GM06990 (cell line): ENCODE measurements around the gene EMILIN3.
"Not testable (repeated sequence)": the region's sequence is repeated elsewhere in the genome, so short reads cannot be mapped to it uniquely, and the experiment has no call there.

Experiments used
- DNase-seq: peaks from one replicate; pipeline ENCODE4 v3.0.0-alpha.2; 2011; ENCODE audit not compliant: insufficient read length; ENCODE audit errors: extremely low read depth
- H3K27me3 ChIP-seq: replicated peaks from 2 replicates; pipeline ENCODE4 v1.6.0; 2011; ENCODE audit warnings: low read length; ENCODE audit not compliant: control insufficient read depth, insufficient read depth
- H3K36me3 ChIP-seq: 2 replicates; pipeline ENCODE4 v1.5.1; 2011; ENCODE audit warnings: low read length; ENCODE audit not compliant: control insufficient read depth, insufficient read depth
- H3K4me3 ChIP-seq: replicated peaks from 2 replicates; pipeline ENCODE4 v1.5.1; 2011; ENCODE audit warnings: low read depth, mild to moderate bottlenecking, control low read depth, low read length
- CTCF ChIP-seq: IDR thresholded peaks from 2 replicates; pipeline ENCODE4 v1.5.1; 2011; ENCODE audit warnings: low read length, control low read depth, mild to moderate bottlenecking, inconsistent platforms; ENCODE audit not compliant: insufficient read depth, poor library complexity, severe bottlenecking

The EMILIN3 gene

DNA sequence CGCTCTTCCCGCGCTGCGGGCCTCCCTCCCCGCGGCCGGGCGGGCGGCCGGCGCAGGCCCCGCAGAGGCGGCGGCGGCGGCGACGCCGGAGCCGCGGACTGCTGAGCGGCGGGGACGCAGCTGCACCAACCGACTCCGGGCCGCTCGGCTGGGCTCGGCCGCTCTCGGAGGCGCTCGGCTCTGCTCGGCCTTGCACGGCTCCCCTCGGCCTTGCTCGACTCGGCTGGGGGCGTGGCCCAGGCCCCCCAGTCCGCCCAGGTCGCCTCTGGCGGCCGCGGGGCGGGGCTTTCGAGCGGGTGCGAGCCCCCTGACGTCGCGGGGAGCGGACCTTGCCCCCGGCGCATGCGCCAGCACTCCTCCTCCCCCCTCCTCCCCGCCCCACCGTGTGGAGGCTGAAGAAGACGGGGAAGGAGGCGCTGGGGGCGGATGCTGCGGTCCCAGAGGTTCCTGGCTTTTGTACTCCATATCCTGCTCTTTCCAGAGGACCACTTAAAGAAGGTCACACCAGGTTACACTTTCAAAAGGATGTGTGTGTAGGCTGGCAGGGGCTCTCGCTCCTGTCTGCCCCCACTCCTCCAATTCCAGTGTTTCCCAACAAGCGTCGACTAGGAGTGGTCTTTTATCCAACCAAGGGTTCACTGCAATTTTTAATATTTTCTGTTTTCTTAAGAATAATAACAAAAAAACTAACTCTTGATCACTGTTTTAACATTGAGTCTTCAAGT is 48.9 kb downstream of the EMILIN3 start, which contains the start of gene ZHX3:
Gene ZHX3 (minus strand): TSS at position 186 of the 725 bp plus-strand sequence. CDS start 112,815 bp downstream, outside the sequence.
- H3K36me3 ChIP-seq, result no peaks in the 10 kb centered on the region
- no peak for TF ChIP-seq CTCF
- H3K4me3 ChIP-seq, result peak within 1 kb of the TSS; percentile 67
- DNase-seq, result peak; percentile 98
- no peaks in the 10 kb centered on the region for H3K27me3 ChIP-seq

- DNase-seq, result peak; percentile 82
- no peaks in the 10 kb centered on the region for H3K36me3 ChIP-seq
These were observed 49.7 kb downstream of the EMILIN3 start for GRCh38 chr20:41316602-41317545.

GRCh38 chr20:41316051-41316450 is 50.6 kb downstream of the EMILIN3 start:
- no peak overlapping the region; the same call in 1 of the 2 replicates for H3K4me3 ChIP-seq
- no peaks in the 10 kb centered on the region for H3K36me3 ChIP-seq
- TF ChIP-seq CTCF, result no peak
- no peak for DNase-seq
- no peaks in the 10 kb centered on the region for H3K27me3 ChIP-seq

More at GRCh38 chr20:41316602-41317545, 49.7 kb downstream of the EMILIN3 start:
- Histone ChIP-seq H3K27me3 (no peaks in the 10 kb centered on the region), H3K4me3 (peak overlapping the region; percentile 67)
- no peak for TF ChIP-seq CTCF

- Histone ChIP-seq H3K27me3 (no peaks in the 10 kb centered on the region), H3K36me3 (no peaks in the 10 kb centered on the region), H3K4me3 (no peak overlapping the region)
- no peak for DNase-seq
- no peak for TF ChIP-seq CTCF
These were observed 52.2 kb downstream of the EMILIN3 start for GRCh38 chr20:41314386-41314785.

DNA sequence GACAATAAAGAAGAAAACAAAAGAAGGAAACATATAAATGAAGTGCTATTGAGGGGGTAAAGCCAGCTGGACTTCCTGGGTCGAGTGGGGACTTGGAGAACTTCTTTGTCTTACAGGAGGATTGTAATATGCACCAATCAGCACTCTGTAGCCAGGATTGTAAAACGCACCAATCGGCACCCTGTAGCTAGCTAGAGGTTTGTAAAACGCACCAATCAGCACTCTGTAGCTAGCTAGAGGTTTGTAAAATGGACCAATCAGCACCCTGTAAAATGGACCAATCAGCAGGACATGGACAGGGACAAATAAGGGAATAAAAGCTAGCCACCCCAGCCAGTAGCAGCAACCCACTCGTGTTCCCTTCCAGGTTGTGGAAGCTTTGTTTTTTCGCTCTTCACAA is 54.6 kb downstream of the EMILIN3 start:
- H3K4me3 ChIP-seq, H3K36me3 ChIP-seq, H3K27me3 ChIP-seq, DNase-seq: not testable (repeated sequence)
